Tibial artery (tissue), 4 donors: ENCODE measurements around the gene DHPS.

Source experiments
- DNase-seq, 2 donors: peaks; one replicate each; pipeline ENCODE4 v3.0.0-alpha.2; 2019
- H3K27ac ChIP-seq, 2 donors: fragments of 200-600 bp; sonication (generic) in 1 of 2; 1 replicate in 1 of 2; 2 replicates in 1 of 2; pipeline ENCODE4 v1.5.1; 2018 to 2019; ENCODE audit warnings: mild to moderate bottlenecking in 1 of 2
- H3K27me3 ChIP-seq, 2 donors: fragments of 200-600 bp; sonication (generic) in 1 of 2; one replicate each; pipeline versions ENCODE4 v1.5.1 to v1.6.0; 2016 to 2019
- H3K36me3 ChIP-seq, 3 donors: fragments of 200-600 bp; sonication (generic) in 2 of 3; one replicate each; pipeline ENCODE4 v1.5.1; 2016 to 2019; ENCODE audit warnings: mild to moderate bottlenecking in 2 of 3
- H3K4me1 ChIP-seq, 4 donors: fragments of 200-600 bp; sonication (generic) in 2 of 4; 1 replicate in 3 of 4; 2 replicates in 1 of 4; pipeline ENCODE4 v1.5.1; 2016 to 2019
- H3K4me3 ChIP-seq, 2 donors: fragments of 200-600 bp; sonication (generic) in 1 of 2; 1 replicate in 1 of 2; 2 replicates in 1 of 2; pipeline ENCODE4 v1.5.1; 2018 to 2019; ENCODE audit warnings: mild to moderate bottlenecking in 2 of 2
- H3K9me3 ChIP-seq, 3 donors: fragments of 200-600 bp; sonication (generic) in 1 of 3; one replicate each; pipeline ENCODE4 v1.5.1; 2016 to 2019
- intact Hi-C: fragments of 100-400 bp; cut with DNase I; formaldehyde crosslinking; loops from one replicate; pipeline ENCODE4 v1.15.0; 2023; ENCODE audit warnings: low total_unique reads
- TF ChIP-seq, protein P1 (sequence below), 2 experiments: fragments of 200-600 bp in 1 of 2; fragments of 450-650 bp in 1 of 2; IDR thresholded peaks; one replicate each; pipeline ENCODE4 v1.5.1; 2017 to 2019; ENCODE audit warnings: antibody characterized with exemption in 2 of 2, mild to moderate bottlenecking in 1 of 2, moderate library complexity in 1 of 2

Gene DHPS

DNA sequence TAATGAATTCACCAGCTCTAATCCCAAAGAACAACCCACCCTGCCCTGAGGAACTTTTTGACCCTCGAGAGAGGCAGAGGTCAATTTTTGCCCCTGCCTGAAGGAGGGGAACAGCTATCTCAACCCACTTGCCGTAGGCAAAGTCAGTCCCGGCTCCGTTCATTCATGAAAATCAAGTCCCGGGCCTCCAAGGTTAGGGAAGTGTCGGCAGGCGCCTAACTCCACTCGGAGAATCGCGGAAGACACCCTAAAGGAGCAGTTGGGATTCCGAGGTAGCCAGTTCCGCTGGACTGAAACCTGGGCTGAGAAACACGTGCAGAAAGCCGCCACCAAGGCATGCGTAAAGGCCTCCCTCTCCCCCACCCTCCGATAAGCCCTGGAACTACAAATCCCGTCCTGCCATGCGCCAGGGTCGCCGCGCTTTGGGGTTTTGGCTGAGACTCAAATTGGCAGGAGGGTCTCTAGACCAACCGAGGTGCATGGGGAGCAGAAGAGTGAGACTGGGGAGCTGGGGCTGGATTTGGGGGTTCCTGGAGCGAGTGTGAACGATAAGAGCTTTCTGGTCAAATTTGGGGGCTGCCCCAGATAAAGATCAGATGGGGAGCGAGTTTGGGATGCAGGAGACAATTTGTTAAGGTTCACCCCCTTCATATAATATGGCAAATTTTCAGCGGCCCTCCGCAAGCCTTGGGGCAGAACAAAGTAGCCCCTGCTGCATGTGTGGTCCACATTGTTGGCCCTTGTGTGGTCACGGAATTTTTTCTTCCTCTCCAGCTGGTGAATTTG is 42.2 kb upstream of the DHPS start, which contains the start of gene TNPO2:
TNPO2 (minus strand) TSS at position 292 of the 786 bp plus-strand sequence. CDS start 2,955 bp downstream, outside the sequence.
- Histone ChIP-seq H3K27ac (peak within 1 kb of the TSS; percentile 89 to 96), H3K4me1 (peaks cover 0 to 43% (median 31%) of the 10 kb centered on the region in 4 donors), H3K36me3 (peaks cover 4 to 28% (median 12%) of the 10 kb centered on the region in 3 donors), H3K9me3 (no peaks in the 10 kb centered on the region), H3K27me3 (no peaks in the 10 kb centered on the region), H3K4me3 (peak within 1 kb of the TSS; percentile 90 to 91)
- intact Hi-C loops: loop anchor here (5.0 kb wide), 1 partner anchor 797 kb away; the partner anchor contains the start of gene ZNF700
- TF ChIP-seq, protein P1, sequence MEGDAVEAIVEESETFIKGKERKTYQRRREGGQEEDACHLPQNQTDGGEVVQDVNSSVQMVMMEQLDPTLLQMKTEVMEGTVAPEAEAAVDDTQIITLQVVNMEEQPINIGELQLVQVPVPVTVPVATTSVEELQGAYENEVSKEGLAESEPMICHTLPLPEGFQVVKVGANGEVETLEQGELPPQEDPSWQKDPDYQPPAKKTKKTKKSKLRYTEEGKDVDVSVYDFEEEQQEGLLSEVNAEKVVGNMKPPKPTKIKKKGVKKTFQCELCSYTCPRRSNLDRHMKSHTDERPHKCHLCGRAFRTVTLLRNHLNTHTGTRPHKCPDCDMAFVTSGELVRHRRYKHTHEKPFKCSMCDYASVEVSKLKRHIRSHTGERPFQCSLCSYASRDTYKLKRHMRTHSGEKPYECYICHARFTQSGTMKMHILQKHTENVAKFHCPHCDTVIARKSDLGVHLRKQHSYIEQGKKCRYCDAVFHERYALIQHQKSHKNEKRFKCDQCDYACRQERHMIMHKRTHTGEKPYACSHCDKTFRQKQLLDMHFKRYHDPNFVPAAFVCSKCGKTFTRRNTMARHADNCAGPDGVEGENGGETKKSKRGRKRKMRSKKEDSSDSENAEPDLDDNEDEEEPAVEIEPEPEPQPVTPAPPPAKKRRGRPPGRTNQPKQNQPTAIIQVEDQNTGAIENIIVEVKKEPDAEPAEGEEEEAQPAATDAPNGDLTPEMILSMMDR (IDR thresholded peaks at IDR 0.05): no peak
- peak in 1 of 2 donors; percentile 46 for DNase-seq

DNA sequence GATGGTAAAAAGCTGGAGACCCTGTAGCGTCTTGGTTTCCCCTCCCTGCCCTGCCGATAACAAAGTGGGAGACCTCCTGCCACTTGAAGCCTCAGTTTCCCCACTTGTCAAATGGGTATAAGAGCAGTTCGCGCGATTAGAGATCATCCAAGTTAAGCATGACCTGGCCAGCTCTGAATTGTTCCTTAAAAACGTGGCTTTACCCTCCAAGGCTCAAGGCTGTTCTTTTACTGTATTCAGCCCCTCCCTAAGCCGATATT is 41.6 kb upstream of the DHPS start:
- intact Hi-C loops: loop anchor here (5.0 kb wide), 1 partner anchor 796 kb away; the partner anchor contains the start of gene ZNF700
- TF ChIP-seq, protein P1 (IDR thresholded peaks at IDR 0.05): no peak

DNA sequence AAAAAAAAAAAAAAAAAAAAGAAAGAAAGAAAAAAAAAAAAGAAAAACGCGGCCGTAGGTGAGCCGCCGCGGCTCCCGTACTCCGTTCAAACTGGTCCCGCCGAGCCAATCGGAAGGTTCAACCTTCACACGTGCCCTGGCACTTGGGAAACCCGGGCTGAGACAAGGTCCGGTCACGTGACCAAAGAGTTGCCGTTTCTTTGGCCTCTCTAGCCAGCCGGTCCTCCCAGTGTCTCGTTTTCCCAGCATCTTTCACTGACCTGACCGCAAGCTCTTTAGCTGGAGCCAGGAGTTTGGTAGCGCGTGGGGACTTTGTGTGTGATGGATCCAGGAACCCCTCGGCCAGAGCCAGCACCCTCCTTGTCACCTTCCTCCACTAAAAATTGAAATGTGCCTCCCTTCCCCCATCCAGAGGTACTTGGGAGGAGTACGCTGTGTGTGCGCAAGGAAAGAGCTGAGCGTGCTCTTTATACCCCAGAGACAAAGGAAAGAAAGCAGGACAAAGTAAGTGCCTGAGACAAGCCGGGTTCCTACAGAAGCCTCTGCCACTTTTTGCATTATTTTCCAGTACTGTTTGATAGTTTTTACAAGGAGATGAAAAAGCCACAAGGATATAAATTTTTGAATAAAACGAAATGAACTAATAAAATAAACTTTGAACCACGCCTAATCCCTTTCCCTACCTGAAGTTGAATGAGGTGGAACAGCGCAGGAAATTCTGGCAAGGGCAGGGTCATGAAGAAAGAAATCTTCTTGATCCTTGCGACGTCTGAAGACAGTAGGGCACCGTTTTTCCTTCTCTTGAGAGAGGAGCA is 41.1 kb upstream of the DHPS start:
- Histone ChIP-seq H3K4me3 (peak overlapping the region; percentile 90 to 91), H3K27ac (peak overlapping the region; percentile 89 to 96), H3K27me3 (no peaks in the 10 kb centered on the region), H3K4me1 (peaks cover 0 to 47% (median 33%) of the 10 kb centered on the region in 4 donors), H3K36me3 (peaks cover 0 to 28% (median 12%) of the 10 kb centered on the region in 3 donors), H3K9me3 (no peaks in the 10 kb centered on the region)
- peak; percentile 99 for DNase-seq
- TF ChIP-seq, protein P1 (IDR thresholded peaks at IDR 0.05): no peak
- intact Hi-C loops: loop anchor here (5.0 kb wide), 1 partner anchor 795 kb away; the partner anchor contains the start of gene ZNF700

More for the DNA sequence above, 41.6 kb upstream of the DHPS start:
- Histone ChIP-seq H3K4me1 (peaks cover 0 to 47% (median 33%) of the 10 kb centered on the region in 4 donors), H3K36me3 (peaks cover 0 to 28% (median 13%) of the 10 kb centered on the region in 3 donors), H3K9me3 (no peaks in the 10 kb centered on the region), H3K4me3 (peak overlapping the region; percentile 90 to 91), H3K27ac (peak overlapping the region; percentile 89 to 96), H3K27me3 (no peaks in the 10 kb centered on the region)
- no peak for DNase-seq

DNA sequence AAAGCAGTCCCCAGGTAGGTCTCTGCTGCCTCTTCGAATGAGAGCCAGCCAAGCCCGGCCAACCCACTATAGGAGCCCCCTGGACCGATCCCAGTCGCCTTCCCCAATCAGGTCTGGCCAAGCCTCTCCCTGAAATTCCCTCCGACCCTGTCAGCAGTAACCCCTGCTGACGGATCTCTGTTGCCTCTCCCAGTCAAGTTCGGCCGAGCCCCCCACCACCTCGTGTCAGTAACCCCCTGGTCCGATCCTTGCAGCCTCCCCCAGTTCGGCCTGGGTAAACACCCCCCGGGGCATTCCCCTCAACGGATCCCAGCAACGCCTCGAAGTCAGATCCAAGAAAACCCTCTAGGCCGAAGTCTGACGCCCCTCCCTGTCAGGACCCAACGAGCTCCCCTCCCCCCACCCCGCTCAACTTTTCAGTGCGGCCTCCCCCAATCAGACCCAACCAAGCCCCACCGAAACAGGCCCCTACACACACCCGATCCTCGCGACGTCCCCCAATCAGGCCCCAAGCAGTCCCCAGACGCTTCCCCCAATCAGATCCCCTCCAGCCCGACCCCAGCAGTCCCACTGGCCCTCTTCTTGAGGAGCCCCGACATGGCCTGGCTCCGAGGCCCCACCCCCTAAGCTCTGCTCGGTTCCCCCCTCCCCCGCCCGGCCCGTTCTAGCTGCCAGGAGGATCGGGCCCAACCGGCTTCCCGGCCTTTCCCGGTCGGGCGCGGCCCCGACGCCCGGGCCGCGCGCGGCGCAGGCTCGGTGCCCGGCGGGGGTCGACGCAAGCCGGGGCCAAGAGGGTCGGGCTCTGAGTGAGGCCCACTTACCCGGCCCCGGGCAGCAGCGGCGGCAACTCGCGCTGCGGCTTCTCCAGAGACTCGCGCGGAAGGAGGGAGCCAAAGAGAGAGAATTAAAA is 40.2 kb upstream of the DHPS start:
- DNase-seq: peak; percentile 68 to 88
- peaks cover 0 to 47% (median 33%) of the 10 kb centered on the region in 4 donors for H3K4me1 ChIP-seq
- intact Hi-C loops: loop anchor here (5.0 kb wide), 1 partner anchor 795 kb away; the partner anchor contains the start of gene ZNF700

More for the DNA sequence above, 40.2 kb upstream of the DHPS start:
- Histone ChIP-seq H3K27ac (peak overlapping the region; percentile 89 to 96), H3K9me3 (no peaks in the 10 kb centered on the region), H3K36me3 (peaks cover 0 to 32% (median 10%) of the 10 kb centered on the region in 3 donors), H3K4me3 (peak overlapping the region; percentile 90 to 91), H3K27me3 (no peaks in the 10 kb centered on the region)
- TF ChIP-seq, protein P1 (IDR thresholded peaks at IDR 0.05): no peak
